ENCODE results near the gene AMPD2.

Gene AMPD2

GRCh38 chr1:109619576-109620400 is at the start of gene AMPD2, which contains the start of gene GNAT2:
AMPD2 (plus strand) TSS chr1:109619837; CDS start chr1:109621176, 1,339 bp downstream.
GNAT2 (minus strand) TSS chr1:109619616; CDS start chr1:109612870, 6,746 bp downstream.
- peak; percentile 63 to 76 (median 67) for DNase-seq (ENCODE audit: low read depth in 2 of 3, low spot score in 2 of 3)

GRCh38 chr1:109570414-109570813 is 49.2 kb upstream of the AMPD2 start:
- DNase-seq (ENCODE audit: low read depth in 2 of 3, low spot score in 2 of 3), result no peak

GRCh38 chr1:109573785-109574184 is 45.9 kb upstream of the AMPD2 start:
- no peak for DNase-seq (ENCODE audit: low read depth in 2 of 3, low spot score in 2 of 3)

- DNase-seq (ENCODE audit: low read depth in 2 of 3, low spot score in 2 of 3), result no peak
Measured at GRCh38 chr1:109578947-109579443, 40.6 kb upstream of the AMPD2 start.

- no peak for DNase-seq (ENCODE audit: low read depth in 2 of 3, low spot score in 2 of 3)
Measured at GRCh38 chr1:109579491-109579890, 40.1 kb upstream of the AMPD2 start.

- DNase-seq (ENCODE audit: low read depth in 2 of 3, low spot score in 2 of 3), result no peak
Measured at GRCh38 chr1:109582021-109582420, 37.6 kb upstream of the AMPD2 start.

- no peak for DNase-seq (ENCODE audit: low read depth in 2 of 3, low spot score in 2 of 3)
Measured at GRCh38 chr1:109584766-109585165, 34.9 kb upstream of the AMPD2 start.

GRCh38 chr1:109586055-109586454 is 33.6 kb upstream of the AMPD2 start:
- no peak for DNase-seq (ENCODE audit: low read depth in 2 of 3, low spot score in 2 of 3)

GRCh38 chr1:109589177-109589576 is 30.5 kb upstream of the AMPD2 start:
- no peak for DNase-seq (ENCODE audit: low read depth in 2 of 3, low spot score in 2 of 3)

GRCh38 chr1:109589679-109590078 is 30.0 kb upstream of the AMPD2 start:
- no peak for DNase-seq (ENCODE audit: low read depth in 2 of 3, low spot score in 2 of 3)

- no peak for DNase-seq (ENCODE audit: low read depth in 2 of 3, low spot score in 2 of 3)
Measured at GRCh38 chr1:109592916-109593315, 26.7 kb upstream of the AMPD2 start.

GRCh38 chr1:109595531-109595930 is 24.1 kb upstream of the AMPD2 start:
- no peak for DNase-seq (ENCODE audit: low read depth in 2 of 3, low spot score in 2 of 3)

- DNase-seq (ENCODE audit: low read depth in 2 of 3, low spot score in 2 of 3), result no peak
Measured at GRCh38 chr1:109598156-109598555, 21.5 kb upstream of the AMPD2 start.

- DNase-seq (ENCODE audit: low read depth in 2 of 3, low spot score in 2 of 3), result no peak
Measured at GRCh38 chr1:109598655-109599054, 21.0 kb upstream of the AMPD2 start.

- no peak for DNase-seq (ENCODE audit: low read depth in 2 of 3, low spot score in 2 of 3)
Measured at GRCh38 chr1:109603229-109603628, 16.4 kb upstream of the AMPD2 start.

- DNase-seq (ENCODE audit: low read depth in 2 of 3, low spot score in 2 of 3), result no peak
Measured at GRCh38 chr1:109605381-109605780, 14.3 kb upstream of the AMPD2 start.

- no peak for DNase-seq (ENCODE audit: low read depth in 2 of 3, low spot score in 2 of 3)
Measured at GRCh38 chr1:109609881-109610280, 9.8 kb upstream of the AMPD2 start.

GRCh38 chr1:109610609-109611307 is 8.9 kb upstream of the AMPD2 start:
- no peak for DNase-seq (ENCODE audit: low read depth in 2 of 3, low spot score in 2 of 3)

- no peak for DNase-seq (ENCODE audit: low read depth in 2 of 3, low spot score in 2 of 3)
Measured at GRCh38 chr1:109611308-109611990, 8.2 kb upstream of the AMPD2 start.

- DNase-seq (ENCODE audit: low read depth in 2 of 3, low spot score in 2 of 3), result no peak
Measured at GRCh38 chr1:109613361-109614147, 6.1 kb upstream of the AMPD2 start.

GRCh38 chr1:109615879-109616278 is 3.8 kb upstream of the AMPD2 start:
- DNase-seq (ENCODE audit: low read depth in 2 of 3, low spot score in 2 of 3), result no peak

Data from activated CD8-positive, alpha-beta memory T cell treated with anti-CD3 and anti-CD28 coated beads for 48 hours (primary cell).